Endothelial cell of umbilical vein (primary cell): Measurements from ENCODE around the gene RAB3GAP2. TPM values are rescaled to one million over a fixed set of nuclear protein-coding genes. Genes with fewer than 3 reads are reported as not detected.

Experiments
- BruUV-seq: library from RNA; stranded (reverse); fragments of 400-500 nt; replicated peaks from 2 replicates; lab custom pipeline; 2021; lab: Mats Ljungman, UMichigan
- CTCF ChIA-PET: fragments of 300-600, 350-600 bp; sonication (Branson Sonifier 250); formaldehyde crosslinking; loops from one replicate; lab custom pipeline; 2021; ENCODE audit warnings: antibody characterized with exemption, inconsistent platforms; lab: Charles Lee
- POLR2A ChIA-PET: fragments of 300-600, 350-600 bp; sonication (Branson Sonifier 250); formaldehyde crosslinking; loops from one replicate; lab custom pipeline; 2021; ENCODE audit warnings: antibody characterized with exemption, inconsistent platforms; lab: Charles Lee
- DNase-seq: peaks from one replicate; pipeline ENCODE4 v3.0.0-alpha.2; 2011; ENCODE audit warnings: low read depth, low spot score
- FAIRE-seq: peaks from 2 replicates; lab custom pipeline; 2011; peaks lifted over from hg19 to GRCh38; lab: Jason Lieb, UNC
- H2AFZ ChIP-seq: 2 replicates; pipeline ENCODE4 v1.6.0; 2012; ENCODE audit warnings: low read depth, low read length, control low read depth, inconsistent platforms
- H3K27ac ChIP-seq: 2 replicates; pipeline ENCODE4 v1.5.1; 2011; ENCODE audit warnings: low read depth, mild to moderate bottlenecking, control low read depth, low read length, moderate library complexity; ENCODE audit not compliant: insufficient read depth
- H3K27me3 ChIP-seq, 2 experiments: 2 replicates each; pipeline versions ENCODE4 v1.6.0 to v1.6.1; 2011; ENCODE audit warnings: low read length in 2 of 2, mixed read lengths in 1 of 2; ENCODE audit not compliant: control insufficient read depth in 2 of 2, insufficient read depth in 2 of 2
- H3K36me3 ChIP-seq, 2 experiments: 2 replicates in 1 of 2; 3 replicates in 1 of 2; pipeline ENCODE4 v1.5.1; 2011; ENCODE audit warnings: low read length in 2 of 2, mild to moderate bottlenecking in 1 of 2, moderate library complexity in 1 of 2; ENCODE audit not compliant: control insufficient read depth in 2 of 2, insufficient read depth in 2 of 2; ENCODE audit errors: extremely low read depth in 1 of 2
- H3K4me1 ChIP-seq: 3 replicates; pipeline ENCODE4 v1.5.1; 2011; ENCODE audit warnings: mild to moderate bottlenecking, low read length; ENCODE audit not compliant: control insufficient read depth, insufficient read depth; ENCODE audit errors: extremely low read depth
- H3K4me2 ChIP-seq: 2 replicates; pipeline ENCODE4 v1.6.1; 2011; ENCODE audit warnings: low read length, control low read depth, mixed read lengths; ENCODE audit not compliant: insufficient read depth
- H3K4me3 ChIP-seq, 3 experiments: fragments of 200-600 bp in 1 of 3; sonication (generic), shearing (Covaris generic) in 1 of 3; replicated peaks in 1 of 3; 2 replicates each; pipeline ENCODE4 v1.5.1; 2011 to 2016; ENCODE audit warnings: control low read depth in 3 of 3, low read length in 3 of 3, mild to moderate bottlenecking in 2 of 3, inconsistent platforms in 1 of 3, low read depth in 1 of 3, moderate library complexity in 1 of 3; ENCODE audit not compliant: insufficient read depth in 1 of 3
- H3K79me2 ChIP-seq: 2 replicates; pipeline ENCODE4 v1.6.0; 2012; ENCODE audit warnings: low read length, inconsistent platforms; ENCODE audit not compliant: control insufficient read depth, insufficient read depth
- H3K9ac ChIP-seq: replicated peaks from 2 replicates; pipeline ENCODE3; 2011; ENCODE audit warnings: low read length, control low read depth; ENCODE audit not compliant: insufficient read depth; ENCODE audit errors: extremely low read depth
- H3K9me1 ChIP-seq: replicated peaks from 3 replicates; pipeline ENCODE4 v1.6.0; 2011; ENCODE audit warnings: mild to moderate bottlenecking, low read length; ENCODE audit not compliant: control insufficient read depth, insufficient read depth; ENCODE audit errors: extremely low read depth
- H3K9me3 ChIP-seq: replicated peaks from 2 replicates; pipeline ENCODE4 v1.5.1; 2012; ENCODE audit warnings: low read length, inconsistent platforms; ENCODE audit not compliant: control insufficient read depth, insufficient read depth
- H4K20me1 ChIP-seq: replicated peaks from 2 replicates; pipeline ENCODE3; 2011; ENCODE audit warnings: mild to moderate bottlenecking, low read length; ENCODE audit not compliant: control insufficient read depth, insufficient read depth; ENCODE audit errors: extremely low read depth
- EZH2 ChIP-seq: IDR thresholded peaks from 2 replicates; pipeline ENCODE4 v1.6.1; 2012; ENCODE audit warnings: borderline replicate concordance, low read depth, mild to moderate bottlenecking, moderate library complexity, low read length, inconsistent platforms; ENCODE audit not compliant: severe bottlenecking
- FOS ChIP-seq: IDR thresholded peaks from 2 replicates; pipeline ENCODE4 v1.6.1; 2011; ENCODE audit warnings: mild to moderate bottlenecking, low read length, moderate library complexity, borderline replicate concordance; ENCODE audit not compliant: insufficient read depth
- GATA2 ChIP-seq: IDR thresholded peaks from 2 replicates; pipeline ENCODE4 v1.7.0; 2011; ENCODE audit warnings: low read depth, mild to moderate bottlenecking, moderate library complexity, mixed read lengths, low read length; ENCODE audit not compliant: insufficient read length, insufficient read depth
- JUN ChIP-seq: IDR thresholded peaks from 2 replicates; pipeline ENCODE4 v1.6.1; 2011; ENCODE audit warnings: borderline replicate concordance, low read depth; ENCODE audit not compliant: insufficient read length, insufficient read depth
- MYC ChIP-seq: IDR thresholded peaks from one replicate; pipeline ENCODE4 v1.6.1; 2011; ENCODE audit warnings: mild to moderate bottlenecking, low read depth, low read length
- POLR2A ChIP-seq: IDR thresholded peaks from 2 replicates; pipeline ENCODE4 v1.6.1; 2012; ENCODE audit warnings: low read depth, mild to moderate bottlenecking, control low read depth, low read length
- POLR2AphosphoS5 ChIP-seq: IDR thresholded peaks from 2 replicates; pipeline ENCODE4 v1.6.1; 2012; ENCODE audit warnings: low read depth, mild to moderate bottlenecking, control low read depth, low read length, moderate library complexity; ENCODE audit not compliant: insufficient read depth
- dilution Hi-C: fragments of 300-500 bp; cut with MboI; formaldehyde crosslinking; loops from one replicate; pipeline ENCODE4 v1.15.0; 2019; ENCODE audit warnings: low sequenced_read_pairs; ENCODE audit not compliant: extremely low pct_ligation_motif_present
- intact Hi-C: fragments of 100-400 bp; cut with micrococcal nuclease; formaldehyde crosslinking; loops from one replicate; pipeline ENCODE4 v1.10.0; 2022
- polyA plus RNA-seq, 4 experiments: library from polyadenylated mRNA; depleted of rRNA in 3 of 4; stranded (reverse) in 3 of 4; unstranded in 1 of 4; fragments of >200 nt; gene quantifications; 2 replicates each; pipeline versions ENCODE4 v1.2.1 to v1.2.3, GENCODE V29; 2011 to 2012; ENCODE audit warnings: missing spikeins in 1 of 4
- total RNA-seq: library from RNA; stranded (reverse); gene quantifications from 2 replicates; pipeline ENCODE4 v1.2.3, GENCODE V29; 2021
- TF ChIP-seq, protein P1 (sequence below): IDR thresholded peaks from 2 replicates; pipeline ENCODE4 v1.6.1; 2011; ENCODE audit not compliant: insufficient read depth, insufficient read length
- TF ChIP-seq, protein P2 (sequence below), 2 donors: IDR thresholded peaks; 1 replicate in 1 of 2; 2 replicates in 1 of 2; pipeline ENCODE4 v1.5.1; 2011; ENCODE audit warnings: low read length in 2 of 2, mild to moderate bottlenecking in 2 of 2, moderate library complexity in 2 of 2, control low read depth in 1 of 2, inconsistent platforms in 1 of 2, low read depth in 1 of 2; ENCODE audit not compliant: insufficient read depth in 1 of 2; ENCODE audit errors: extremely low read depth in 1 of 2

The RAB3GAP2 gene
- total and polyA plus RNA-seq, 2 donors (not counting 3 experiments of a cell fraction or from before 2014, with no cell fraction given), result 11.1 to 37.4 TPM

GRCh38 chr1:220235462-220235861 lies 36.8 kb downstream of the RAB3GAP2 start:
- no peak for TF ChIP-seq EZH2
- TF ChIP-seq, protein P1, sequence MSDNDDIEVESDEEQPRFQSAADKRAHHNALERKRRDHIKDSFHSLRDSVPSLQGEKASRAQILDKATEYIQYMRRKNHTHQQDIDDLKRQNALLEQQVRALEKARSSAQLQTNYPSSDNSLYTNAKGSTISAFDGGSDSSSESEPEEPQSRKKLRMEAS, result no peak
- TF ChIP-seq JUN, result no peak
- no peak for TF ChIP-seq MYC
- TF ChIP-seq, protein P2, sequence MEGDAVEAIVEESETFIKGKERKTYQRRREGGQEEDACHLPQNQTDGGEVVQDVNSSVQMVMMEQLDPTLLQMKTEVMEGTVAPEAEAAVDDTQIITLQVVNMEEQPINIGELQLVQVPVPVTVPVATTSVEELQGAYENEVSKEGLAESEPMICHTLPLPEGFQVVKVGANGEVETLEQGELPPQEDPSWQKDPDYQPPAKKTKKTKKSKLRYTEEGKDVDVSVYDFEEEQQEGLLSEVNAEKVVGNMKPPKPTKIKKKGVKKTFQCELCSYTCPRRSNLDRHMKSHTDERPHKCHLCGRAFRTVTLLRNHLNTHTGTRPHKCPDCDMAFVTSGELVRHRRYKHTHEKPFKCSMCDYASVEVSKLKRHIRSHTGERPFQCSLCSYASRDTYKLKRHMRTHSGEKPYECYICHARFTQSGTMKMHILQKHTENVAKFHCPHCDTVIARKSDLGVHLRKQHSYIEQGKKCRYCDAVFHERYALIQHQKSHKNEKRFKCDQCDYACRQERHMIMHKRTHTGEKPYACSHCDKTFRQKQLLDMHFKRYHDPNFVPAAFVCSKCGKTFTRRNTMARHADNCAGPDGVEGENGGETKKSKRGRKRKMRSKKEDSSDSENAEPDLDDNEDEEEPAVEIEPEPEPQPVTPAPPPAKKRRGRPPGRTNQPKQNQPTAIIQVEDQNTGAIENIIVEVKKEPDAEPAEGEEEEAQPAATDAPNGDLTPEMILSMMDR (IDR thresholded peaks at IDR 0.05; ENCODE audit: extremely low read depth in 1 of 2, insufficient read depth in 1 of 2, low read depth in 1 of 2, low read length in 2 of 2), result no peak
- no peak for TF ChIP-seq FOS
- TF ChIP-seq POLR2AphosphoS5, result no peak
- no peak for TF ChIP-seq GATA2
- no peak for TF ChIP-seq POLR2A
- Histone ChIP-seq H3K4me3 (no peak overlapping the region), H3K36me3 (peaks cover 0 to 2% of the 10 kb centered on the region in 2 experiments), H4K20me1 (no peaks in the 10 kb centered on the region), H3K4me2 (no peak overlapping the region), H2AFZ (no peak overlapping the region), H3K9ac (no peak overlapping the region), H3K4me1 (no peaks in the 10 kb centered on the region), H3K9me1 (no peaks in the 10 kb centered on the region), H3K79me2 (peaks cover 18% of the 10 kb centered on the region), H3K27ac (no peak overlapping the region), H3K9me3 (no peaks in the 10 kb centered on the region), H3K27me3 (no peaks in the 10 kb centered on the region)
- DNase-seq (no peak), FAIRE-seq (no peak)
- no TSS peak for BruUV-seq
- intact Hi-C loops (no loop called here), dilution Hi-C loops (no loop called here)
- POLR2A ChIA-PET, result no interaction called here
- CTCF ChIA-PET, result interaction anchor here (1.0 to 1.3 kb wide), 2 partner anchors 61 to 217 kb away, joined by 3 to 4 read pairs; no protein-coding TSS in a partner anchor
